SK-N-SH (cell line): ENCODE measurements around the gene CDC34. TPM values are rescaled to one million over a fixed set of nuclear protein-coding genes. Genes with fewer than 3 reads are reported as not detected.

Source experiments
- CTCF ChIA-PET: fragments of 300-600, 350-600 bp; formaldehyde crosslinking; extraction: SDS; loops from one replicate; lab custom pipeline; 2021; lab: Yijun Ruan, JAX
- POLR2A ChIA-PET: fragments of 350-600 bp; sonication (Branson Sonifier 250); formaldehyde crosslinking; extraction: SDS; loops from one replicate; lab custom pipeline; 2020; ENCODE audit warnings: antibody characterized with exemption, inconsistent platforms; lab: Yijun Ruan, JAX
- DNase-seq: peaks from one replicate; pipeline ENCODE4 v3.0.0; 2012
- H2AFZ ChIP-seq: fragments of 200-600 bp; sonication (generic); 2 replicates; pipeline ENCODE4 v1.8.1; 2016; ENCODE audit warnings: antibody characterized with exemption, mild to moderate bottlenecking, low read depth
- H3F3A ChIP-seq: fragments of 200-600 bp; sonication (generic); replicated peaks from 2 replicates; pipeline ENCODE3; 2016; ENCODE audit warnings: antibody characterized with exemption, mild to moderate bottlenecking; ENCODE audit not compliant: insufficient read depth
- H3K27ac ChIP-seq, 2 experiments: fragments of 200-500 bp in 1 of 2; fragments of 200-600 bp in 1 of 2; sonication (Bioruptor generic) in 1 of 2; sonication (generic), shearing (Covaris generic) in 1 of 2; 2 replicates each; pipeline versions ENCODE4 v1.5.1 to v1.6.1; 2014 to 2016; ENCODE audit warnings: low read depth in 2 of 2, inconsistent platforms in 1 of 2, low read length in 1 of 2, mild to moderate bottlenecking in 1 of 2, mixed read lengths in 1 of 2
- H3K27me3 ChIP-seq: fragments of 200-600 bp; sonication (generic), shearing (Covaris generic); 2 replicates; pipeline ENCODE4 v1.6.1; 2016; ENCODE audit warnings: mixed run types; ENCODE audit not compliant: insufficient read depth
- H3K36me3 ChIP-seq, 2 experiments: fragments of 200-500 bp in 1 of 2; fragments of 200-600 bp in 1 of 2; sonication (Bioruptor generic) in 1 of 2; sonication (generic) in 1 of 2; replicated peaks in 1 of 2; 2 replicates each; pipeline versions ENCODE3 to v1.5.1; 2014 to 2016; ENCODE audit warnings: low read length in 1 of 2, mild to moderate bottlenecking in 1 of 2; ENCODE audit not compliant: insufficient read depth in 2 of 2, control insufficient read depth in 1 of 2
- H3K4me1 ChIP-seq, 2 experiments: fragments of 200-500 bp in 1 of 2; fragments of 200-600 bp in 1 of 2; sonication (Bioruptor generic) in 1 of 2; sonication (generic), shearing (Covaris generic) in 1 of 2; 2 replicates each; pipeline versions ENCODE4 v1.5.1 to v1.6.1; 2014 to 2016; ENCODE audit warnings: low read depth in 1 of 2, low read length in 1 of 2, mixed run types in 1 of 2; ENCODE audit not compliant: insufficient read depth in 2 of 2, control insufficient read depth in 1 of 2
- H3K4me2 ChIP-seq: fragments of 200-600 bp; sonication (generic), shearing (Covaris generic); 2 replicates; pipeline ENCODE4 v1.6.1; 2017; ENCODE audit warnings: mixed run types
- H3K4me3 ChIP-seq, 2 experiments: fragments of 200-500 bp in 1 of 2; fragments of 200-600 bp in 1 of 2; sonication (Bioruptor generic) in 1 of 2; sonication (generic), shearing (Covaris generic) in 1 of 2; 2 replicates each; pipeline versions ENCODE4 v1.5.1 to v1.8.1; 2014 to 2016; ENCODE audit warnings: low read depth in 2 of 2, inconsistent platforms in 1 of 2, low read length in 1 of 2, mild to moderate bottlenecking in 1 of 2, mixed read lengths in 1 of 2, moderate library complexity in 1 of 2
- H3K79me2 ChIP-seq: fragments of 200-600 bp; sonication (generic); 2 replicates; pipeline ENCODE4 v1.8.1; 2017; ENCODE audit warnings: mild to moderate bottlenecking; ENCODE audit not compliant: insufficient read depth
- H3K9ac ChIP-seq: fragments of 200-600 bp; sonication (generic); 2 replicates; pipeline ENCODE4 v1.6.1; 2017; ENCODE audit warnings: mixed run types
- H3K9me2 ChIP-seq: fragments of 200-600 bp; sonication (generic); 2 replicates; pipeline ENCODE4 v1.6.1; 2017; ENCODE audit warnings: mixed run types
- H3K9me3 ChIP-seq: fragments of 200-600 bp; sonication (generic); 2 replicates; pipeline ENCODE4 v1.6.1; 2017; ENCODE audit warnings: mixed run types, mild to moderate bottlenecking, moderate library complexity
- H4K20me1 ChIP-seq: fragments of 200-600 bp; sonication (generic); 2 replicates; pipeline ENCODE4 v1.6.1; 2017; ENCODE audit warnings: mild to moderate bottlenecking, mixed run types; ENCODE audit not compliant: insufficient read depth
- CTCF ChIP-seq: fragments of 200-600 bp; sonication (generic); IDR thresholded peaks from 2 replicates; pipeline ENCODE4 v1.6.1; 2017; ENCODE audit warnings: antibody characterized with exemption, mild to moderate bottlenecking, moderate library complexity
- EP300 ChIP-seq, 2 experiments: IDR thresholded peaks; 2 replicates each; pipeline versions ENCODE4 v1.4.0 to v1.6.1; 2012; ENCODE audit warnings: borderline replicate concordance in 1 of 2, low read depth in 1 of 2, low read length in 1 of 2
- EZH2phosphoT487 ChIP-seq: fragments of 200-600 bp; sonication (generic); IDR thresholded peaks from 2 replicates; pipeline ENCODE4 v1.6.1; 2017; ENCODE audit warnings: low read depth, mixed run types, mild to moderate bottlenecking, antibody characterized with exemption, moderate library complexity, borderline replicate concordance
- FOSL2 ChIP-seq: IDR thresholded peaks from 2 replicates; pipeline ENCODE4 v1.4.0; 2012; ENCODE audit warnings: low read depth, mild to moderate bottlenecking, moderate library complexity, borderline replicate concordance
- FOXM1 ChIP-seq: IDR thresholded peaks from 2 replicates; pipeline ENCODE4 v1.4.0; 2012; ENCODE audit warnings: low read depth, mild to moderate bottlenecking
- GABPA ChIP-seq: IDR thresholded peaks from 2 replicates; pipeline ENCODE4 v1.4.0; 2012; ENCODE audit warnings: low read depth, mild to moderate bottlenecking
- GATA2 ChIP-seq: sonication (generic); formaldehyde crosslinking; IDR thresholded peaks from 2 replicates; pipeline ENCODE4 v1.5.0; 2020; ENCODE audit warnings: mild to moderate bottlenecking, missing genetic modification reagents
- JUND ChIP-seq: IDR thresholded peaks from 2 replicates; pipeline ENCODE4 v1.4.0; 2012
- NFIC ChIP-seq: IDR thresholded peaks from 2 replicates; pipeline ENCODE4 v1.4.0; 2012; ENCODE audit warnings: borderline replicate concordance
- PBX3 ChIP-seq: IDR thresholded peaks from 2 replicates; pipeline ENCODE4; 2012
- POLR2AphosphoS5 ChIP-seq: IDR thresholded peaks from 2 replicates; pipeline ENCODE4 v1.6.1; 2012; ENCODE audit warnings: low read depth, low read length
- RAD21 ChIP-seq: IDR thresholded peaks from 2 replicates; pipeline ENCODE4 v1.6.1; 2012; ENCODE audit warnings: mild to moderate bottlenecking, low read length
- RFX5 ChIP-seq: IDR thresholded peaks from 2 replicates; pipeline ENCODE4 v1.6.1; 2012; ENCODE audit warnings: mild to moderate bottlenecking, improper control_type of control experiment, low read length
- TAF1 ChIP-seq: IDR thresholded peaks from 2 replicates; pipeline ENCODE4 v1.6.1; 2012; ENCODE audit warnings: low read depth, mild to moderate bottlenecking, low read length, moderate library complexity, borderline replicate concordance
- YY1 ChIP-seq: IDR thresholded peaks from 2 replicates; pipeline ENCODE4 v1.4.0; 2012; ENCODE audit warnings: low read depth, mild to moderate bottlenecking
- WGBS: methylation state at CpG from one replicate; pipeline ENCODE4 v1.1.6; 2017; ENCODE audit warnings: low lambda C conversion rate; 5-methylcytosine and 5-hydroxymethylcytosine counted together
- polyA plus RNA-seq, 3 experiments: library from polyadenylated mRNA; depleted of rRNA; stranded (reverse); fragments of >200 nt; gene quantifications; 2 replicates each; pipeline ENCODE4 v1.2.3, GENCODE V29; 2012

Gene CDC34
- polyA plus RNA-seq, 1 of the 3 experiments (the other 2 are of a cell fraction): 96.7 TPM

GRCh38 chr19:517721-518597 is 13.6 kb upstream of the CDC34 start:
- Histone ChIP-seq H3K4me2 (no peak overlapping the region), H3K27me3 (no peaks in the 10 kb centered on the region), H3K36me3 (peaks cover 3% of the 10 kb centered on the region in 2 experiments), H3K9me3 (no peaks in the 10 kb centered on the region), H2AFZ (no peak overlapping the region), H3K27ac (no peak overlapping the region), H4K20me1 (no peaks in the 10 kb centered on the region), H3K4me3 (no peak overlapping the region), H3K4me1 (no peaks in the 10 kb centered on the region), H3F3A (no peaks in the 10 kb centered on the region), H3K9me2 (no peaks in the 10 kb centered on the region), H3K9ac (no peak overlapping the region), H3K79me2 (peaks cover 3% of the 10 kb centered on the region; the same call in 1 of the 2 replicates)
- TF ChIP-seq GATA2 (CRISPR knock-in tag) (no peak), RAD21 (no peak), PBX3 (no peak), YY1 (no peak), GABPA (no peak), RFX5 (no peak), EZH2phosphoT487 (no peak), TAF1 (no peak), CTCF (no peak), EP300 (IDR thresholded peaks at IDR 0.05; ENCODE audit: borderline replicate concordance in 1 of 2, low read depth in 1 of 2, low read length in 1 of 2) (no peak), FOXM1 (no peak), JUND (no peak), FOSL2 (no peak), POLR2AphosphoS5 (no peak), NFIC (no peak)
- ChIA-PET POLR2A (no interaction called here), CTCF (interaction anchor here (1.1 kb wide), 1 partner anchor 11 kb away, joined by 4 read pairs; no protein-coding TSS in a partner anchor)
- WGBS: 89% methylated on average over 10 of the region's 10 CpGs
- no peak for DNase-seq
